ENCODE results near the gene HOXA1. TPM values are rescaled to one million over a fixed set of nuclear protein-coding genes. Genes with fewer than 3 reads are reported as not detected.

Gene HOXA1
- polyA plus RNA-seq, 2 of the 4 experiments (the other 2 are of a cell fraction): 2.8 to 5.0 TPM

- DNase-seq (ENCODE audit: low read depth in 1 of 2, low spot score in 1 of 2): no peak
- H3K27ac ChIP-seq: no peak overlapping the region
- H3K4me3 ChIP-seq: no peak overlapping the region
- no peak for FAIRE-seq
- ATAC-seq: no peak
- POLR2A ChIA-PET: no interaction called here
- H3K9me3 ChIP-seq: no peaks in the 10 kb centered on the region
- CTCF ChIA-PET: interaction anchor here (1.3 to 3.8 kb wide), 2 partner anchors 10 to 27 kb away, joined by 4 to 22 read pairs; partner anchors contain the start of gene HOXA5
- 77% methylated on average over 6 of the region's 6 CpGs for WGBS (ENCODE audit: missing lambda C conversion rate)
- H3K4me2 ChIP-seq: no peak overlapping the region
- no peak for TF ChIP-seq HOXB5 (CRISPR knock-in tag; IDR thresholded peaks at IDR 0.05)
- TF ChIP-seq RAD21 (conservative IDR thresholded peaks at IDR 0.05 in 1 of 2, IDR thresholded peaks at IDR 0.05 in 1 of 2): no peak
- peaks cover 50% of the 10 kb centered on the region for H3K4me1 ChIP-seq
These were observed 37.2 kb upstream of the HOXA1 start for GRCh38 chr7:27132978-27133377.

- Histone ChIP-seq H3K4me1 (peaks cover 42% of the 10 kb centered on the region), H3K4me2 (no peak overlapping the region), H3K4me3 (no peak overlapping the region), H3K9me3 (no peaks in the 10 kb centered on the region), H3K27ac (no peak overlapping the region)
- FAIRE-seq (no peak), ATAC-seq (no peak), DNase-seq (ENCODE audit: low read depth in 1 of 2, low spot score in 1 of 2) (no peak)
- 75% methylated on average over 2 of the region's 2 CpGs for WGBS (ENCODE audit: missing lambda C conversion rate)
- TF ChIP-seq USF2 (IDR thresholded peaks at IDR 0.05): no peak
- TF ChIP-seq NFE2L2 (conservative IDR thresholded peaks at IDR 0.05; ENCODE audit: low read length): no peak
- TF ChIP-seq HEYL (CRISPR knock-in tag; IDR thresholded peaks at IDR 0.05): no peak
- no peak for TF ChIP-seq ZSCAN20 (CRISPR knock-in tag; IDR thresholded peaks at IDR 0.05)
- no peak for TF ChIP-seq ZFP36 (IDR thresholded peaks at IDR 0.05; ENCODE audit: borderline replicate concordance, partially characterized antibody)
- no peak for TF ChIP-seq TFCP2L1 (CRISPR knock-in tag; IDR thresholded peaks at IDR 0.05)
- no peak for TF ChIP-seq FOSB (CRISPR knock-in tag; IDR thresholded peaks at IDR 0.05)
- TF ChIP-seq POLR2A (IDR thresholded peaks at IDR 0.05; ENCODE audit: low read length): no peak
- no peak for TF ChIP-seq HMGXB4 (CRISPR knock-in tag; IDR thresholded peaks at IDR 0.05; ENCODE audit: borderline replicate concordance)
- TF ChIP-seq REST (IDR thresholded peaks at IDR 0.05): no peak
- no peak for TF ChIP-seq MYC (IDR thresholded peaks at IDR 0.05; ENCODE audit: borderline replicate concordance, low read length)
- no peak for TF ChIP-seq RCOR1 (IDR thresholded peaks at IDR 0.05; ENCODE audit: low read depth, low read length)
- TF ChIP-seq PBX3 (IDR thresholded peaks at IDR 0.05): no peak
- no peak for TF ChIP-seq HOXB5 (CRISPR knock-in tag; IDR thresholded peaks at IDR 0.05)
- no peak for TF ChIP-seq EHMT2 (IDR thresholded peaks at IDR 0.05; ENCODE audit: low read depth)
- TF ChIP-seq RAD21 (conservative IDR thresholded peaks at IDR 0.05 in 1 of 2, IDR thresholded peaks at IDR 0.05 in 1 of 2): no peak
- POLR2A ChIA-PET: interaction anchor here (1.1 to 2.2 kb wide), 2 partner anchors 17 to 18 kb away, joined by 5 to 13 read pairs; no protein-coding TSS in a partner anchor
- CTCF ChIA-PET: interaction anchor here (0.9 to 3.8 kb wide), 9 partner anchors 10 to 446 kb away, joined by 3 to 22 read pairs (median 4); partner anchors contain the start of gene HOXA5
These were observed 36.4 kb upstream of the HOXA1 start for GRCh38 chr7:27132214-27132613.
